Measurements from ENCODE around the gene CAPSL.

DNA sequence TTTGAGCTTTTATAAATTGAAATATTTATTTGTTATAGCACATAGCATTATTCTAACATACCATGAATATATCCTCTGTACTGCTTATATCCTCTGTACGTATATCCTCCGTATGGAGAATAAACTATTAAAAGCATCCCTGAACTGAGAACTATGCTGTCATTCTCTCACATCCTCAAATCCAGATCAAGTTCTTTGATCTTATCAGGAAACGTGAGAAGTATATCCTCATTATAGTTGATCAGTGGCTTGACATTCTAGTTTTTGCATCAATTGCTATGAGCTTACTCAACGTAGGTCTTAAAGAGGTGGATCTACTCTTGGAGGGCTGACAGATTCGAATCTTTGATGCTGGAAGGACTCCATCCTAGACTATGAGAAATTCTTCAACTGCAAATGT is 44.3 kb downstream of the CAPSL start:
- TF ChIP-seq, protein P1, sequence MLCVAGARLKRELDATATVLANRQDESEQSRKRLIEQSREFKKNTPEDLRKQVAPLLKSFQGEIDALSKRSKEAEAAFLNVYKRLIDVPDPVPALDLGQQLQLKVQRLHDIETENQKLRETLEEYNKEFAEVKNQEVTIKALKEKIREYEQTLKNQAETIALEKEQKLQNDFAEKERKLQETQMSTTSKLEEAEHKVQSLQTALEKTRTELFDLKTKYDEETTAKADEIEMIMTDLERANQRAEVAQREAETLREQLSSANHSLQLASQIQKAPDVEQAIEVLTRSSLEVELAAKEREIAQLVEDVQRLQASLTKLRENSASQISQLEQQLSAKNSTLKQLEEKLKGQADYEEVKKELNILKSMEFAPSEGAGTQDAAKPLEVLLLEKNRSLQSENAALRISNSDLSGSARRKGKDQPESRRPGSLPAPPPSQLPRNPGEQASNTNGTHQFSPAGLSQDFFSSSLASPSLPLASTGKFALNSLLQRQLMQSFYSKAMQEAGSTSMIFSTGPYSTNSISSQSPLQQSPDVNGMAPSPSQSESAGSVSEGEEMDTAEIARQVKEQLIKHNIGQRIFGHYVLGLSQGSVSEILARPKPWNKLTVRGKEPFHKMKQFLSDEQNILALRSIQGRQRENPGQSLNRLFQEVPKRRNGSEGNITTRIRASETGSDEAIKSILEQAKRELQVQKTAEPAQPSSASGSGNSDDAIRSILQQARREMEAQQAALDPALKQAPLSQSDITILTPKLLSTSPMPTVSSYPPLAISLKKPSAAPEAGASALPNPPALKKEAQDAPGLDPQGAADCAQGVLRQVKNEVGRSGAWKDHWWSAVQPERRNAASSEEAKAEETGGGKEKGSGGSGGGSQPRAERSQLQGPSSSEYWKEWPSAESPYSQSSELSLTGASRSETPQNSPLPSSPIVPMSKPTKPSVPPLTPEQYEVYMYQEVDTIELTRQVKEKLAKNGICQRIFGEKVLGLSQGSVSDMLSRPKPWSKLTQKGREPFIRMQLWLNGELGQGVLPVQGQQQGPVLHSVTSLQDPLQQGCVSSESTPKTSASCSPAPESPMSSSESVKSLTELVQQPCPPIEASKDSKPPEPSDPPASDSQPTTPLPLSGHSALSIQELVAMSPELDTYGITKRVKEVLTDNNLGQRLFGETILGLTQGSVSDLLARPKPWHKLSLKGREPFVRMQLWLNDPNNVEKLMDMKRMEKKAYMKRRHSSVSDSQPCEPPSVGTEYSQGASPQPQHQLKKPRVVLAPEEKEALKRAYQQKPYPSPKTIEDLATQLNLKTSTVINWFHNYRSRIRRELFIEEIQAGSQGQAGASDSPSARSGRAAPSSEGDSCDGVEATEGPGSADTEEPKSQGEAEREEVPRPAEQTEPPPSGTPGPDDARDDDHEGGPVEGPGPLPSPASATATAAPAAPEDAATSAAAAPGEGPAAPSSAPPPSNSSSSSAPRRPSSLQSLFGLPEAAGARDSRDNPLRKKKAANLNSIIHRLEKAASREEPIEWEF (CRISPR knock-in tag; IDR thresholded peaks at IDR 0.05) = no peak
- TF ChIP-seq ZKSCAN3 (CRISPR knock-in tag; IDR thresholded peaks at IDR 0.05) (no peak), SMAD1 (IDR thresholded peaks at IDR 0.05; ENCODE audit: low read depth, low read length, partially characterized antibody) (no peak), EHMT2 (IDR thresholded peaks at IDR 0.05) (no peak), KDM5B (IDR thresholded peaks at IDR 0.05; ENCODE audit: insufficient replicate concordance, low read depth, low read length) (no peak), NRF1 (conservative IDR thresholded peaks at IDR 0.05 in 1 of 2, IDR thresholded peaks at IDR 0.05 in 1 of 2) (no peak), HNRNPUL1 (IDR thresholded peaks at IDR 0.05; ENCODE audit: low read length) (no peak)
- TF ChIP-seq, protein P2, sequence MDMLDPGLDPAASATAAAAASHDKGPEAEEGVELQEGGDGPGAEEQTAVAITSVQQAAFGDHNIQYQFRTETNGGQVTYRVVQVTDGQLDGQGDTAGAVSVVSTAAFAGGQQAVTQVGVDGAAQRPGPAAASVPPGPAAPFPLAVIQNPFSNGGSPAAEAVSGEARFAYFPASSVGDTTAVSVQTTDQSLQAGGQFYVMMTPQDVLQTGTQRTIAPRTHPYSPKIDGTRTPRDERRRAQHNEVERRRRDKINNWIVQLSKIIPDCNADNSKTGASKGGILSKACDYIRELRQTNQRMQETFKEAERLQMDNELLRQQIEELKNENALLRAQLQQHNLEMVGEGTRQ (CRISPR knock-in tag; IDR thresholded peaks at IDR 0.05) = no peak
